CD4-positive, alpha-beta T cell treated with Interleukin-1 beta for 1 hour (primary cell): ENCODE data around the gene C4orf36.

Experiments used
- DNase-seq, 2 donors: peaks; one replicate each; pipeline ENCODE4 v3.0.0-alpha.2; 2020 to 2022

The C4orf36 gene, protein sequence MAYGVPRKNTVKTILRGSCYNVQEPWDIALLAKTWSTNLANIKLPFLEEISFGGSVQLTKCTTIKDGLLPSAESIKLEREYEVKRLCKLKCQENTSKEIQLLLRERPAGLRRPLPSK

DNA sequence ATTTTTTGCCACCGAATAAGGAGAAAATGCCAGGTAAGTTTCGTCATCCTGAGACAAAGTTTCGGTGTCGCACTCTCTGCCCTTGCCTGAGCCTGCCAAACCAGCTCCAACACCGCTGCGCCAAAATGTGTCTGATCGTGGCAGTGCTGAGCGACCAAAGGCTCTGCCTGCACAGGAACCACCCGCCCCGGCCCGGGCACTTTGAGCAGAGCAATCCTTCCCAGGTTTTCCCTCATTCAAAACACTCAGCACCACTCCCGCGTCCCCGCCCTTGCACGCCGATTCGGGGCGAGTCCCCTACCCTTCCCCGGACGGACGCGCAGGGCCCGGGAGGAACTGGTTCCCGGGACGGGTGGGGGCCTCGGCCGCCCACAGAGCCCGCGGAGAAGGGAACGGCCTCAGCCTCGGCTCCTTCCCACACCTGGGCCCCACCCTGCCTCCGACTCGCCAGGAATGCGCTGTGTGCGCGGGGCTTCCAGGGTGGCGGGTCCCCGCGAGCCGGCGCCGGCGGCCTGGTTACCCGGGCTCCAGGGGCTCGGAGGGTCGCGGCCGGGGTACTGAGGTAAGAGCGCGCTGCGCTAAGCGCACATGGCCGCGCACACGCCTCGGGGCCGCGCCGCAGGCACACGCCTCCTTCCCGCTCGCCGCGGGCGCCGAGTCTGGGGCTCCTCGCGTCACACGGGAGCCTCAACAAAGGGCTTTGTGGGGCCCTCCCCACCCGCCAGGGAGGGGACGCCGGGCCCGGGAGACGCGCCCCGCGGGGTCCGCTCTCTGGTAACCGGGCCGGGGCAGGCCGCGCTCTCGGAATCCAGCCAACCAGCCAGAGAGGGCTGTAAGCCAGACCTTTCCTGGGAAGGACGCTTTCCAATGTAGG, at the start of gene C4orf36:
C4orf36 (minus strand) TSS at position 661 of the 874 bp plus-strand sequence. CDS start 902 bp downstream, outside the sequence.
- no peak for DNase-seq

DNA sequence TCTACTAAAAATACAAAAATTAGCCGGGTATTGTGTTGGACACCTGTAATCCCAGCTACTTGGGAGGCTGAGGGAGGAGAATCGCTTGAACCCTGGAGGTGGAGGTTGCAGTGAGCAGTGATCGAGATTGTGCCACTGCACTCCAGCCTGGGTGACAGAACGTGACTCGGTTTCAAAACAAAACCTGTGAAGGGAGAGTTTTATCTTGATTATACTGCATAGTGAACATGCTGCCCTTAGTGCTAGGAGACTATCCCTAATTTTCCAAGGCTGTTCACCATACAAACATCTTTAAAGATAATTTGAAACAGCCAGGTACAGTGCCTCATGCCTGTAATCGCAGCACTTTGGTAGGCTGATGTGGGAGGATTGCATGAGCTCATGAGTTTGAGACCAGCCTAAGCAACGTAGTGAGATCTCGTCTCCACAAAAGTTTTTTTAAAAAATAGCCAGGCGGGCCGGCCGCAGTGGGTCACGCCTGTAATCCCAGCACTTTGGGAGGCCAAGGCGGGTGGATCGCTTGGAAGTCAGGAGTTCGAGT, 48.8 kb upstream of the C4orf36 start:
- DNase-seq = no peak

DNA sequence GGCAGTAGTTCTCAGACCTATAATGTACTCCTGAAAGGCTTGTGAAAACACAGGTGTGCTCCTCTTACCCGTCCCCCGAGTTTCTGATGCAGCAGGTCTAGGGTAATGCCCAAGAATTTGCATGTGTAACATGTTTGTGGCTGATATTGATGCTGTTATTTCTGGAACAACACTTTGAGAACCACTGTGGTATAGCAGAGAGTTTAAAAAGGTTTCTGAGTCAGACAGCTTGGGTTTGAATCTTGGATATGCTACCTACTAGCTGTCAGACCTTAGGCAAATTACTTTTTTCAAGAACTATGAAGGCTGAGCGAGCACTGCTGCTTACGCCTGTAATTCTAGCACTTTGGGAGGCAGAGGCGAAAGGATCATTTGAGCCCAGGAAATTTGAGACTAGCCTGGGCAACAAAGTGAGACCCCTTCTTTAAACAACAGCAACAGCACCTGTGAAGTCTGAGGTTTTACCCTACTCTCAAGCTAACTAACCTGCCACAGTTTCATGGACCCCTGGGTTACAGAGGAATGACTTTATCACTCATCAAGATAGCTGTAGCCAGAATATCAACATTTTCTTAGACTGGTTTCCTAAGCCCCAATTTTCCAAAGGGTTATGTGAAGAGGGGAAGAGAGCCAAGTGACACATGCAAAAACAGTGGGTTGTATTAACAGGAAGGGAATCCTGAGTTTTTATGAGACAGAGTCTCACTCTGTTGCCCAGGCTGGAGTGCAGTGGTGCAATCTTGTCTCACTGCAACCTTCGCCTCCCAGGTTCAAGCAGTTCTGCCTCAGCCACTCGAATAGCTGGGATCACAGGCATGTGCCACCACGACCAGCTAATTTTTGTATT, 47.7 kb upstream of the C4orf36 start:
- peak; percentile 15 to 41 for DNase-seq

DNA sequence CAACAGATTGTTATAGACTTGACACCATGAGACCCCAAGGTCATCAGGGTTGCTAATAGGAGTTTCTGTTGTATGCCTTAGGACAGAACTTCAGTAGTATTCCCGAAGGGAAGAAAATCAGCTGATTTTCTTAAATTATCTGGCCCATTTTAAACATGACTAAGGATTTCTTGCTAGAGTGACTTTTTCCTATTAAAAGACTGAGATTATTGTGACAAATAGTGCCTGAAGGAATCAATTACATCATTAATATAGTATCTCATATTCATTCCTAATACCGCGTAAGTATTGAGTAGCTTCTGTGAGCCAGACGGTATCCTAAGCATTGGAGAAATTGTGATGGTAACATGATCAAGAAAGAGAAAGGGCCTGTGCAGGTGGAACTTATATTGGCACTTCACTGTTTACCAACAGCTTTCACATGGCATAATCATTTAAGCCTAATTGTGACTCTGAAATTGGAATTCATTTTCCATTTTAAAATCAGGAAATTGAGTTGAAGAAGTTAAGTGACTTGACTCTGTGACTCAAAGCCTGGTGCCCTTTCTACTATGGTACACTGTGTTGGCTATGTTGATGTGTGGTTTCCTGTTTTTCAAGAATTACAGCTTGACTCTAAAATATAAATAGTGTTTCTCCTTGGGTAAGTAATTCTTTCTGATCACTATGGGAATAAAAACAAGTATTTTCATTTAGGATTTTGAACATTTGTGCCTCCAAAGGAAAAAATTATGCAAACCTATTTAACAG, 46.7 kb upstream of the C4orf36 start:
- DNase-seq = peak in 1 of 2 donors; percentile 20

DNA sequence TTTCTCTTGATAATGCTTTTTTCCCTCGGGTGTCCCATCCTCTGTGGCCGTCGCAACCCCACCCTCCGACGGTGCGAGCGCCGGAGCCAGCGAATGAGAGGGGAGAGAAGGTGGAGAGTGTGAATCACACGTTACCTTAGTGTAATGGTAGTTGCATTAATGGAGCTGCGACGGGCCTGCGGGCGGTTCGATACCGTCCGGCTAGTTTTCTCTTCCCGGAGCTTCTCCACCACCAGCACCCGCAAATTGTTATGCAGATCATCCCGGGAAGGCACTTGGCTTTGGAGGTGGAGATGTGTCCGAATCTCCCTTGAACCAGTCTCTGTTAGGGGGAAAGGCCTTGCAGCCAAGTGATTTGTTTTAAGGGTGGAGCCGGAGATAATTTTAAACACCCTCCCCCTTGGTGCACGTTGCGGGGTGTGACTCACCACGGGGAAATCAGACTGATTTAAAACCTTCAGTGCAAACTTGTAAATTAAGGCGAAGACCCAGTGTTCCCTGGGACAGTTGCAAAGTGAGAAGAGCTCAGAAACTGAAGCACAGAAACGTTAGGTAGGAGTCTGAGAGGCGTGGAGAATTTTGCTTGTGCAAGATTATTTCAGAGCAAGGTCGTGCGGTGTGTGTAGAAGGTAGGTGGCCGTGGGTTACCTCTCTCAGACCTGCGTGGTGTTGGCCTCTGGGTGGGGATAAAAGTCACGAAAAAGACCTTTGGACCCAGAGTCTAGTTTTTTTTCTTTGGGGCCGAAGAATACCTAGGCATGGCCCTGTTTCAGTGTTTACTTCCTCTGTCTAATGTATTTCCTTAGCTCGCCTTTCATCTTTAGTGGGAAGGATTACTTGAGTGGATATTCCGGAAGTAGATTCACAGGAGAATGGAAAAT, 43.9 kb upstream of the C4orf36 start:
- DNase-seq = peak; percentile 70 to 71

DNA sequence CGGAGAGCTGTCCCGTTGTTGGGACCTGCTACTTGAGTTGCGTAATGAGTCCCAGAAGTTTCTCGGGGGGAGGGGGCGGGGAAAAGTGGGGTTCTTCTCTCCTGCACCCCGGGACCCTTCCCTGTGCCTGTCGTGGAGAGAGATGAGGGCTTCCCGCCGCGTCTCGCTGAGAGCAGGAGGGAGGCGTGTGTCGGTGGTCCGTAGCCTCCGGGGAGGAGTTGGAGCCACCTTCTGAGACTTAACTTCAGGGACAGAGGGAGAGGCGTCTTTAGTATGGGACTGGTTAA, 43.3 kb upstream of the C4orf36 start:
- DNase-seq = no peak

DNA sequence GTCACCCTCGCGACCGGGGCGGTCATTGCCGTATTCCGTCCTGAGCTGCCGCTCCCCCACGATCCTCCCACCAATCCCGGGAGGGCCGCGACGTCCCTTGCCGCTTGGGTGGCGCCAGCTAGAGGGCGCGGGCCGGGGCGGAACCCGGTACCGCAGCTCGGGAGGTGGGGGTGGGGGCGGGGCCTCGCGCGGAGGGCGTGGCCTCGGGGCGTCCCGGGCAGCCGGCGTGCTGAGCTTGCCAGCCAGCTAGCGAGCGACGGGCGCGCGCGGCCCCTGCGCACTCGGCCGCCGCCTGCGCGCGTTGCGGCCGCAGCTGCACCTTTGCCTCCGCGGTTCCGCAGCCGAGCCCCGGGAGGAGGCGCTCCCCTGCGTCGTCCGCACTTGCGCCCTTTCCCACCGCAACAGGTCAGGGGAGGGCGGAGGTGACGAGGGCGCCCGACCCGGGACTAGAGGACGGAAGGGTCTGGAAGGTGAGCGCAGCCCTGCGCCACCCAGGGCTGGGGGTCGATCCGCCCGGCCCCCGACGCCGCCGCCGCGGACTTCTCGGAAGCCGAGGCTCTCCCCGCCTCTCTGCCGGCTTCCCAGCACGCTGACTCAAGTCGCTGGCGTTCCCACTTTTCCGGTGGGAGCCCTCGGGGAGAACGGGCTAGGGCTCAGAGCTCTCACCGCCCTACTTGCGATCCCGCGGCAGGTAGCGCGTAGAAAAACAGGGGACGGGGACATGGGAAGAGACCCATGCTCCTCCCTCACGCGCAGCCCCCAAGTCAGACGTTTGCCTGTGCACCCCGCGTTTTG, 42.7 kb upstream of the C4orf36 start, which contains the start of gene AFF1:
AFF1 (plus strand) TSS at position 241 of the 795 bp plus-strand sequence. CDS start 13,523 bp downstream, outside the sequence.
- peak; percentile 93 for DNase-seq

DNA sequence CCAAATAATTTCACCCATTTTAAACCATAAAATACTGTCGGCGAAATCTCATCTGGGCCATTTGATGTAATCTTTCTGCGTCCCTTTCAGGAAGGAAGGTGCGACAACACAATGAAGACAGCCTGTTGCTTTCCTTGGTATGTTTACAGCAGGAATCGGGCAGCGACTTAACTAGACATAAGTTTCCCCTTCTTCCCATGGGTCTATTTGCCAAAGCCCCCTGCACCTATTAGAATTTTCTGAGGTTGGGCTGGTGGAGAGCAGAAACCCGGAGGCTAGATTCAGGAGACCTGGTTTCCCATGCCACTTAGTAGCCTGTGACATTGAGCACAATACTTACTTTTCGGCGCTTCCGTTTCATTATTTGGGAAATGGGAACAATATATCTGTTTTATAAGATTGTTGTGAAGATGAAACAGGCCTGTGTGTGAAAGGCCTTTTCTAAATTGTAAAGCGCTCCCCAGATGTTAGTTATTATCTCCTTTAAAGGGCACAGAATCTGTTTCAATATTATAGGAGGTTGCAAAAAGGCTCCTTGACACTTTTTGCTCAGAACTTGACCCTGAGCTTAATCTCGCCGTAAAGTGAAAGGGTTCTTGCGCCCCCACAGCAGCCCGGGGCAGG, 42.0 kb upstream of the C4orf36 start:
- DNase-seq = peak in 1 of 2 donors; percentile 8

DNA sequence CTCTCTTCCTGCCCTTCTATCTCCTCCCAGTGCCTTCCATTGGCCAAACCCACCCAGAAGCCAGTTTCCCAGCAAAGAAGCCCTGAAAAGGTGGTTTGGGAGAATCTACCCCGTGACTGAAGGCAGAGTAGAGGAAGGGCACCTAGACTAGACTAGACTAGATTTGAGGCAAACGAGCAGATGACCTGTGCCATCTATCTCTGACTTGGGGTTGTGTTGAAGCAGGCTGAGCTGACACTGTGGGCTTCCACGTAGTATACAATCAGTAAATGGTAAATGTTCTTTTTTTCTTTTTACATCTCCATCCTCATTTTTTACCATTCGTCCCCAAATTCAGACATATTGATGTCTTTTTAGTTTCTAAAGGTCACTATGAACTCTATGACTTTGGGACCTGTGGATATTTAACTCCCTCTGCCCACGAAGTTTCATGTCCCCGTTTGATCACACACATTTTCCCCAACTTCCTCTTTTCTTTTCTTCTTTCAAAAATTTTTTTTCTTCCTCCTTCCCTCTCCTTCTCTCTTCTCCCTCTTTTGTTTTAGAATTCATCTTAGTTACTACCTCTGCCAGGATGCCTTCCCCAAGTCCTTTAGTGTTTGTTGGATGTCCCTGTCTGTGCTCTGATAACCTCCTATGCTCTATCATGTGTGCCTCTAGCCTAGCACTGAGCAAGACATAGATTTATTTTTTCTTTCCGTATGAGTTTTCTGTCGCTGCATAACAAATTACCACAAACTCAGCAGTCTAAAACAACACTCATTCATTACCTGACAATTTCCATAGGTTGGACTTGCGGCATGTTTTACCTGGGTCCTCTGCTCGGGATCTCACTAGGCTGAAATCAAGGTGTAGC, 36.4 kb upstream of the C4orf36 start:
- DNase-seq = no peak

DNA sequence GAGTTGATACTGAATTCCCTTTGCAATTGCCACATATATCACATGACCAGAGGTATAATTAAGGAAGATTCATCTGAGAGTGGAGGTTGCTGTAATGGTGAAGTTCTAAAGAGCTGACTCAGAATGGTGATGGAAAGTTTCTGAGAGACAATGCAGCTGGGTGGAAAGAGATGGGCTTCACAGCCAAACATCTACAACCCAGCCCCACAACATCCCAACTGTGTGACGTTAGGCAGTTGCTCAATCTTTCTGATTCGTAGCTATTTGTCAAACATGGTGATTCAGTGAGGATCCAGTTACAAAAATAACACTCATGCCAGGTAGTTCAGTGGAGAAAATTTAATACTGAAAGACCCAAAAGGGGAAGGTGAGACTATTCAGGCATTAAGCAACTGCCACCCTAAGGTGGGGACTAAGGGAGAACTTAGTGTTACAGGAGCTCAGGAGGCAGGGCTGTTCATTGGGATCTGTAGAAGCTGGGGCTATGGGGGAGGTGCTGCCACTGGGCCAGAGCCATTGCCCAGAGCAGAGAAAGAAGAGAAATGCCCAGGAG, 35.7 kb upstream of the C4orf36 start:
- DNase-seq = peak in 1 of 2 donors; percentile 35

DNA sequence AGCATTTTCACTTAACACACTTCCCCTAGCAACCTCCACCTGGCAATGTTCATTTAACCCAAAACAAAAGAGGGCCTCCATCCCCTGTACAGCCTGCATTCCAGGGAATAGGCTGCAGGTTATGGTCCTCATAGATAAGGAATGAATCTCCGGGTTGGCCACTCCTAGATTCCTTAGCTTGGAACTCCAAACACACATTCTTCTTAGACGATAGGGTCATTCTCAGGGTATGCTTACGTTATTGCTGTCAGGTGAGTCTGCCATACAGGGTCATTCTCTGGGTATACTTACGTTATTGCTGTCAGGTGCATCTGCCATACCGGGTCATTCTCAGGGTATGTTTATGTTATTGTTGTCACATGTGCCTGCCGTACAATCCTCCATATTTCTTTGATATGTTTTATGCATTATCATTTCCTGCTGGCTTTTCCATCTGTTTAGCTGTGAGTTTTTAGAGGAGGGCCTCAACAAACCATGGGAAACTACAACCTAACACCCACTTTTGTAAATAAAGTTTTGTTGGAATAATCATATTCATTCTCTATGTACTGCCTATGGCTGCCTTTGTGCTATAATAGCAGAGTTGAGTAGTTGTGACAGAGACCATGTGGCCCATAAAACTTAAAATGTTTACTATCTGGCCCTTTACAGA, 34.3 kb upstream of the C4orf36 start:
- DNase-seq = no peak

DNA sequence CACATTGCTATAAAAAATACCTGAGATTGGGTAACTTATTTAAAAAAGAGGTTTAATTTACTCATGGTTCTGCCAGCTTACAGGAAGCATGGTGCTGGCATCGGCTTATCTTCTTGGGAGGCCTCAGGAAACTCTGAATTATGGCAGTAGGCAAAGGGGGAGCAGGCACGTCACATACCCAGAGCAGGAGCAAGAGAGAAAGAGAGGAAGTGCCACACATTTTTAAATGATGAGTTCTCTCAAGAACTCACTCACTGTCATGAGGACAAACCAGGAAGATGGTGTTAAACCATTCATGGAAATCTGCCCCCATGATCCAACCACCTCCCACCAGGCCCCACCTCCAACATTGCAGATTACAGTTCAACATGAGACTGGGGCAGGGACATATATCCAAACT, 32.6 kb upstream of the C4orf36 start:
- no peak for DNase-seq

DNA sequence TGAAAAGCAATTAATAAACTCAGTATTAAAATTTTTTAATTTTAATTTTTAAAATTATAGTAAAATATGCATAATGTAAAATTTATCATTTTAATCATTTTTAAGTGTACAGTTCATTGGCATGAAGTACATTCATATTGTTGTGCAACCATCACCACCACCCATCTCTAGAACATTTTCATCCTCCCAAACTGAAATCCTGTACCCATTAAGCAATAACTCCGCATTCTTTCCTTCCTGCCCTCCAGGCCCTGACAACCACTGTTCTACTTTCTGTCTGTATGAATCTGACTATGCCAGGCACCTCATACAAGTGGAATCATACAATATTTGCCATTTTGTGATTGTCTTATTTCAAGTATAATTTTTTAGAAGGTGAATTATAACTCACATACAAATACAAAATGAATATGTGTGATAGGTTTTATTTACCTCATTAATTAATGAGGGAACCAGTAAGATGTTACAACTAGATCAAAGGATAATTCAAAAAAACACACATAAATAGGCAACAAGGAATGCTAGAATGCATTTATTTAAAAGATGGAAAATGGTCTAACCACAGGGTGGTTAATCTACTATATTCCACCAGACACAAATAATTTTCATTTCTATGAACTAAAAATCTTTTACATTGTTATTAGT, 29.5 kb upstream of the C4orf36 start:
- no peak for DNase-seq

DNA sequence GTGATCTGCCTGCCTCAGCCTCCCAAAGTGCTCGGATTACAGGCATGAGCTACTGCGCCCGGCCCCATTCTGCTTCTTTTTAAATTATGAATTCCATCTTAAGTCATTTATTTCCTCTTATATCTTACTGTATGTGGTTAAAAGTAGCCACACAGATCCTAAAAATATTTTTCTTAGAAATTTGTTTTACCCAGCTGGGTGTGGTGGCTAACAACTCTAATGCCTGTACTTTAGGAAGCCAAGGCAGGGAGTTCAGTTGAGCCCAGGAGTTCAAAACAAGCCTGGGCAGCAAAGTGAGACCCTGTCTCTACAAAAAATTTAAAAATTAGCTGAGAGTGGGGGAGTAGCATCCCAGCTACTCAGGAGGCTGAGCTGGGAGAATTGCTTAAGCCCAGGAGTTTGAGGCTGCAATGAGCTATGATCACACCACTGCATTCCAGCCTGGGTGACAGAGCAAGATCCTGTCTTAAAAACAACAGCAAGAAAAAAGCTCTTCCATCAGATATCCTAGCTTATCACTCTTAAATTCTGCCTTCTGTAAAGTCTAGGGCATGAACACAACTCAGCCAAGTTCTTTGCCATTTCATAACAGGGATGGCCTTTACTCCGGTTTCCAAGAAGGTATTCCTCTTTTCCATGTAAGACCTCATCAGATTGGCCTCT, 27.5 kb upstream of the C4orf36 start:
- DNase-seq = no peak

DNA sequence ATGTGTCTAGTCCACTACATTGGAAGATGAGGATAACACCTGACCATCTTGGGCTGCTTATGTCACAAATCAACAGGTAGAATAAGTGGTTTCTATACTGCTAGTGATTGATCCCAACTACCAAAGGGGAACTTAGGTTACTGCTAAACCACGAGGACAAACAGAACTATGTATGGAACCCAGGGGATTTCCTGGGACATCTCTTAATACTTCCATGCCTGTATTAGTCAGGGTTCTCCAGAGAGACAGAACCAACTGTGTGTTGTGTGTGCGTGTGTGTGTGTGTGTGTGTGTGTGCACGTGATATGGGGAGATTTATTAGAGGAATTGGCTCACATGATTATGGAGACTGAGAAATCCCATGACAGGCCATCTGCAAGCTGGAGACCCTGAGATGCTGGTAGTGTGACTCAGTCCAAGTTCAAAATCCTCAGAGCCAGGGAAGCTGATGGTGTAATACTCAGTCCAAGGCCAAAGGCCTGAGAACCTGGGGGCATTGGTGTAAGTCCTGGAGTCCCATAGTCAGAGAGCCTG, 26.4 kb upstream of the C4orf36 start:
- DNase-seq = no peak

DNA sequence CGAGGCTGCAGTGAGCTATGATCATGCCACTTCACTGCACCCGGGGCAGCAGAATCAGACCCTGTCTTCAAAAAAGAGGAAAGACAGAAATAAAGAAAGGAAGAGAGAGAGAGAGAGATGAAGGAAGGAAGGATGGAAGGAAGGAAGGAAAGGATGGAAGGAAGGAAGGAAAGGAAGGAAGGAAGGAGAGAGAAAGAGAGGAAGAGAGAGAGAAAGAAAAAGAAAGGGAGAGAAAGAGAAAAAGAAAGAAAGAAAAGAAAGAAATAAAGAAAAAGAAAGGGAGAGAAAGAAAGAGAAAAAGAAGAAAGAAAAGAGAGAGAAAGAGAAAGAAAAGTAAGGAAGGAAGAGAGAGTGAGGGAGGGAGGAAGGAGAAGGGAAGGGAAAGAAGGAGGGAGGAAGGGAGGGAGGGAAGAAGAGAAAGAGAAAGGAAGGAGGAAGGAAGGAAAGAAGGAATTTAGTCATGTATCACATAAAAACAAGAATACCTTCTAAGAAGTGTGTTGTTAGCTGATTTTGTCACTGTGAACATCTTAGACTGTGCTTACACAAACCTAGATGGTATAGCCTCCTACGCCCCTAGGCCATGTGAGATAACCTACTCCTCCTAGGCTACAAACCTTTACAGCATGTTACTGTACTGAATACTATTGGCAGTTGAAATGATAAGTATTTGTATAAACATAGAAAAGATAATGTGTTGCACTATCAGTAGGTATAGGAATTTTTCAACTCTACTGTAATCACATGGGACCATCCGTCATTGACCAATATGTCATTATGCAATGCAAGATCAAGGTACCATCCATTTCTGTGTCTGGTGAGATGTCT, 25.2 kb upstream of the C4orf36 start:
- no peak for DNase-seq
